GM21529 (cell line): ENCODE results near the gene CCDC159.
"Not testable (repeated sequence)": the region's sequence is repeated elsewhere in the genome, so short reads cannot be mapped to it uniquely, and the experiment has no call there.

Experiments used
- ATAC-seq: cut with Tn5 transposase; IDR thresholded peaks from one replicate; pipeline ENCODE4 v1.9.1; 2021; ENCODE audit not compliant: unreplicated experiment

Gene CCDC159

GRCh38 chr19:11337080-11337479 lies 9.2 kb upstream of the CCDC159 start:
- no peak for ATAC-seq

GRCh38 chr19:11338121-11338520 lies 8.2 kb upstream of the CCDC159 start:
- ATAC-seq = no peak

- no peak for ATAC-seq
These were observed 7.6 kb upstream of the CCDC159 start for GRCh38 chr19:11338569-11339253.

- ATAC-seq = peak; percentile 82
These were observed 6.8 kb upstream of the CCDC159 start, which contains the start of gene RAB3D for GRCh38 chr19:11339254-11340098. TSS of gene RAB3D (minus strand) at chr19:11339657. CDS start at chr19:11337399, 2,258 bp downstream.

GRCh38 chr19:11340099-11340467 lies 6.2 kb upstream of the CCDC159 start:
- ATAC-seq = not testable (repeated sequence)

- ATAC-seq = no peak
These were observed 3.9 kb upstream of the CCDC159 start for GRCh38 chr19:11342429-11342828.

GRCh38 chr19:11345122-11345803 lies 1.1 kb upstream of the CCDC159 start:
- no peak for ATAC-seq

- no peak for ATAC-seq
These were observed 1.3 kb downstream of the CCDC159 start for GRCh38 chr19:11347546-11348039.

GRCh38 chr19:11349171-11349570 lies 2.9 kb downstream of the CCDC159 start:
- ATAC-seq = no peak

- not testable (repeated sequence) for ATAC-seq
These were observed 7.8 kb downstream of the CCDC159 start for GRCh38 chr19:11354102-11354501.

GRCh38 chr19:11355160-11356073 lies 9.1 kb downstream of the CCDC159 start, which contains the start of gene PLPPR2:
TSS of gene PLPPR2 (plus strand) at chr19:11355432. CDS start at chr19:11357674, 2,242 bp downstream.
- ATAC-seq = no peak

- no peak for ATAC-seq
These were observed 9.7 kb downstream of the CCDC159 start for GRCh38 chr19:11356074-11356397.

- ATAC-seq = no peak
These were observed 10.6 kb downstream of the CCDC159 start for GRCh38 chr19:11356676-11357550.

- no peak for ATAC-seq
These were observed 13.1 kb downstream of the CCDC159 start for GRCh38 chr19:11359421-11359820.

GRCh38 chr19:11361037-11361770 lies 14.9 kb downstream of the CCDC159 start:
- no peak for ATAC-seq

- no peak for ATAC-seq
These were observed 15.7 kb downstream of the CCDC159 start for GRCh38 chr19:11361771-11362731.

GRCh38 chr19:11363881-11364280 lies 17.6 kb downstream of the CCDC159 start:
- ATAC-seq = no peak
